ENCODE measurements around the gene FAM222A. TPM values are rescaled to one million over a fixed set of nuclear protein-coding genes. Genes with fewer than 3 reads are reported as not detected.

FAM222A gene
- total and polyA plus RNA-seq, 2 of the 8 experiments (the other 6 are each of a cell fraction or from before 2014, with no cell fraction given) = 0.94 to 1.1 TPM

- TF ChIP-seq, protein P1, sequence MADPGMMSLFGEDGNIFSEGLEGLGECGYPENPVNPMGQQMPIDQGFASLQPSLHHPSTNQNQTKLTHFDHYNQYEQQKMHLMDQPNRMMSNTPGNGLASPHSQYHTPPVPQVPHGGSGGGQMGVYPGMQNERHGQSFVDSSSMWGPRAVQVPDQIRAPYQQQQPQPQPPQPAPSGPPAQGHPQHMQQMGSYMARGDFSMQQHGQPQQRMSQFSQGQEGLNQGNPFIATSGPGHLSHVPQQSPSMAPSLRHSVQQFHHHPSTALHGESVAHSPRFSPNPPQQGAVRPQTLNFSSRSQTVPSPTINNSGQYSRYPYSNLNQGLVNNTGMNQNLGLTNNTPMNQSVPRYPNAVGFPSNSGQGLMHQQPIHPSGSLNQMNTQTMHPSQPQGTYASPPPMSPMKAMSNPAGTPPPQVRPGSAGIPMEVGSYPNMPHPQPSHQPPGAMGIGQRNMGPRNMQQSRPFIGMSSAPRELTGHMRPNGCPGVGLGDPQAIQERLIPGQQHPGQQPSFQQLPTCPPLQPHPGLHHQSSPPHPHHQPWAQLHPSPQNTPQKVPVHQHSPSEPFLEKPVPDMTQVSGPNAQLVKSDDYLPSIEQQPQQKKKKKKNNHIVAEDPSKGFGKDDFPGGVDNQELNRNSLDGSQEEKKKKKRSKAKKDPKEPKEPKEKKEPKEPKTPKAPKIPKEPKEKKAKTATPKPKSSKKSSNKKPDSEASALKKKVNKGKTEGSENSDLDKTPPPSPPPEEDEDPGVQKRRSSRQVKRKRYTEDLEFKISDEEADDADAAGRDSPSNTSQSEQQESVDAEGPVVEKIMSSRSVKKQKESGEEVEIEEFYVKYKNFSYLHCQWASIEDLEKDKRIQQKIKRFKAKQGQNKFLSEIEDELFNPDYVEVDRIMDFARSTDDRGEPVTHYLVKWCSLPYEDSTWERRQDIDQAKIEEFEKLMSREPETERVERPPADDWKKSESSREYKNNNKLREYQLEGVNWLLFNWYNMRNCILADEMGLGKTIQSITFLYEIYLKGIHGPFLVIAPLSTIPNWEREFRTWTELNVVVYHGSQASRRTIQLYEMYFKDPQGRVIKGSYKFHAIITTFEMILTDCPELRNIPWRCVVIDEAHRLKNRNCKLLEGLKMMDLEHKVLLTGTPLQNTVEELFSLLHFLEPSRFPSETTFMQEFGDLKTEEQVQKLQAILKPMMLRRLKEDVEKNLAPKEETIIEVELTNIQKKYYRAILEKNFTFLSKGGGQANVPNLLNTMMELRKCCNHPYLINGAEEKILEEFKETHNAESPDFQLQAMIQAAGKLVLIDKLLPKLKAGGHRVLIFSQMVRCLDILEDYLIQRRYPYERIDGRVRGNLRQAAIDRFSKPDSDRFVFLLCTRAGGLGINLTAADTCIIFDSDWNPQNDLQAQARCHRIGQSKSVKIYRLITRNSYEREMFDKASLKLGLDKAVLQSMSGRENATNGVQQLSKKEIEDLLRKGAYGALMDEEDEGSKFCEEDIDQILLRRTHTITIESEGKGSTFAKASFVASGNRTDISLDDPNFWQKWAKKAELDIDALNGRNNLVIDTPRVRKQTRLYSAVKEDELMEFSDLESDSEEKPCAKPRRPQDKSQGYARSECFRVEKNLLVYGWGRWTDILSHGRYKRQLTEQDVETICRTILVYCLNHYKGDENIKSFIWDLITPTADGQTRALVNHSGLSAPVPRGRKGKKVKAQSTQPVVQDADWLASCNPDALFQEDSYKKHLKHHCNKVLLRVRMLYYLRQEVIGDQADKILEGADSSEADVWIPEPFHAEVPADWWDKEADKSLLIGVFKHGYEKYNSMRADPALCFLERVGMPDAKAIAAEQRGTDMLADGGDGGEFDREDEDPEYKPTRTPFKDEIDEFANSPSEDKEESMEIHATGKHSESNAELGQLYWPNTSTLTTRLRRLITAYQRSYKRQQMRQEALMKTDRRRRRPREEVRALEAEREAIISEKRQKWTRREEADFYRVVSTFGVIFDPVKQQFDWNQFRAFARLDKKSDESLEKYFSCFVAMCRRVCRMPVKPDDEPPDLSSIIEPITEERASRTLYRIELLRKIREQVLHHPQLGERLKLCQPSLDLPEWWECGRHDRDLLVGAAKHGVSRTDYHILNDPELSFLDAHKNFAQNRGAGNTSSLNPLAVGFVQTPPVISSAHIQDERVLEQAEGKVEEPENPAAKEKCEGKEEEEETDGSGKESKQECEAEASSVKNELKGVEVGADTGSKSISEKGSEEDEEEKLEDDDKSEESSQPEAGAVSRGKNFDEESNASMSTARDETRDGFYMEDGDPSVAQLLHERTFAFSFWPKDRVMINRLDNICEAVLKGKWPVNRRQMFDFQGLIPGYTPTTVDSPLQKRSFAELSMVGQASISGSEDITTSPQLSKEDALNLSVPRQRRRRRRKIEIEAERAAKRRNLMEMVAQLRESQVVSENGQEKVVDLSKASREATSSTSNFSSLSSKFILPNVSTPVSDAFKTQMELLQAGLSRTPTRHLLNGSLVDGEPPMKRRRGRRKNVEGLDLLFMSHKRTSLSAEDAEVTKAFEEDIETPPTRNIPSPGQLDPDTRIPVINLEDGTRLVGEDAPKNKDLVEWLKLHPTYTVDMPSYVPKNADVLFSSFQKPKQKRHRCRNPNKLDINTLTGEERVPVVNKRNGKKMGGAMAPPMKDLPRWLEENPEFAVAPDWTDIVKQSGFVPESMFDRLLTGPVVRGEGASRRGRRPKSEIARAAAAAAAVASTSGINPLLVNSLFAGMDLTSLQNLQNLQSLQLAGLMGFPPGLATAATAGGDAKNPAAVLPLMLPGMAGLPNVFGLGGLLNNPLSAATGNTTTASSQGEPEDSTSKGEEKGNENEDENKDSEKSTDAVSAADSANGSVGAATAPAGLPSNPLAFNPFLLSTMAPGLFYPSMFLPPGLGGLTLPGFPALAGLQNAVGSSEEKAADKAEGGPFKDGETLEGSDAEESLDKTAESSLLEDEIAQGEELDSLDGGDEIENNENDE (IDR thresholded peaks at IDR 0.05; ENCODE audit: insufficient replicate concordance, low read length) = no peak
- TF ChIP-seq CTBP2 (IDR thresholded peaks at IDR 0.05; ENCODE audit: borderline replicate concordance, insufficient read depth, insufficient read length, low read length) (no peak), TEAD4 (IDR thresholded peaks at IDR 0.05; ENCODE audit: low read depth, low read length) (no peak), SP1 (IDR thresholded peaks at IDR 0.05; ENCODE audit: low read depth, low read length) (no peak), CBX5 (IDR thresholded peaks at IDR 0.05; ENCODE audit: low read depth, low read length) (no peak), BRCA1 (IDR thresholded peaks at IDR 0.05; ENCODE audit: low read depth, low read length) (no peak), JUND (IDR thresholded peaks at IDR 0.05; ENCODE audit: low read length) (no peak), YY1 (IDR thresholded peaks at IDR 0.05; ENCODE audit: low read depth, low read length) (no peak), EZH2 (IDR thresholded peaks at IDR 0.05; ENCODE audit: low read depth, low read length, severe bottlenecking) (no peak)
Measured at GRCh38 chr12:109817627-109818231, 104.1 kb downstream of the FAM222A start (continued).
